Measurements from ENCODE around the gene RCOR1.

The RCOR1 gene

DNA sequence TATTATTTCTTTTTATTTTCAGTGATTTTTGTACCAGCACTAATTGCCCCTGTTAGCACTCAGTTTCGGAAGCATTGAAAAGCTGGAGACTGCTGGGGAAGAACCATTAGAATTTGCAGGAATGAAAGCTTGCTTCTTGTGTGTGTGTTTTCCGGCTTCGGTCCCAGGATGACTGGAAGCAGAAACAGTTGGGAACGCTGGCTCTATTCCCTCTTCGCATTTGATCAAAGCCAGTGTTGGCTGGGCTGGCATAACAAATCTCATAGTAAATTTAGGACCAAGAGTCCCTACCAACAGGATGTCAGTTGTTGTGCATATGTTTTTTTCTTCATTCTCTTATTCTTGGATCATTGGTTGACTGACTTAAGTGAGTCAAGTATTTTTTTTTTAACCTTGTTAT, 131.2 kb downstream of the RCOR1 start:
- no peak for DNase-seq (ENCODE audit: low read depth in 1 of 2, low spot score in 1 of 2)
- no peak overlapping the region for H3K27ac ChIP-seq (replicated peaks)
- no peaks in the 10 kb centered on the region for H3K27me3 ChIP-seq (ENCODE audit: insufficient read depth, poor library complexity, severe bottlenecking)
- TF ChIP-seq, protein P1, sequence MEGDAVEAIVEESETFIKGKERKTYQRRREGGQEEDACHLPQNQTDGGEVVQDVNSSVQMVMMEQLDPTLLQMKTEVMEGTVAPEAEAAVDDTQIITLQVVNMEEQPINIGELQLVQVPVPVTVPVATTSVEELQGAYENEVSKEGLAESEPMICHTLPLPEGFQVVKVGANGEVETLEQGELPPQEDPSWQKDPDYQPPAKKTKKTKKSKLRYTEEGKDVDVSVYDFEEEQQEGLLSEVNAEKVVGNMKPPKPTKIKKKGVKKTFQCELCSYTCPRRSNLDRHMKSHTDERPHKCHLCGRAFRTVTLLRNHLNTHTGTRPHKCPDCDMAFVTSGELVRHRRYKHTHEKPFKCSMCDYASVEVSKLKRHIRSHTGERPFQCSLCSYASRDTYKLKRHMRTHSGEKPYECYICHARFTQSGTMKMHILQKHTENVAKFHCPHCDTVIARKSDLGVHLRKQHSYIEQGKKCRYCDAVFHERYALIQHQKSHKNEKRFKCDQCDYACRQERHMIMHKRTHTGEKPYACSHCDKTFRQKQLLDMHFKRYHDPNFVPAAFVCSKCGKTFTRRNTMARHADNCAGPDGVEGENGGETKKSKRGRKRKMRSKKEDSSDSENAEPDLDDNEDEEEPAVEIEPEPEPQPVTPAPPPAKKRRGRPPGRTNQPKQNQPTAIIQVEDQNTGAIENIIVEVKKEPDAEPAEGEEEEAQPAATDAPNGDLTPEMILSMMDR (IDR thresholded peaks at IDR 0.05; ENCODE audit: insufficient read depth, low read length): no peak
- TF ChIP-seq POLR2AphosphoS5 (IDR thresholded peaks at IDR 0.05; ENCODE audit: low read depth) (no peak), SPI1 (IDR thresholded peaks at IDR 0.05; ENCODE audit: borderline replicate concordance, low read depth) (no peak), GABPA (IDR thresholded peaks at IDR 0.05; ENCODE audit: low read depth) (no peak)
- TF ChIP-seq, protein P2, sequence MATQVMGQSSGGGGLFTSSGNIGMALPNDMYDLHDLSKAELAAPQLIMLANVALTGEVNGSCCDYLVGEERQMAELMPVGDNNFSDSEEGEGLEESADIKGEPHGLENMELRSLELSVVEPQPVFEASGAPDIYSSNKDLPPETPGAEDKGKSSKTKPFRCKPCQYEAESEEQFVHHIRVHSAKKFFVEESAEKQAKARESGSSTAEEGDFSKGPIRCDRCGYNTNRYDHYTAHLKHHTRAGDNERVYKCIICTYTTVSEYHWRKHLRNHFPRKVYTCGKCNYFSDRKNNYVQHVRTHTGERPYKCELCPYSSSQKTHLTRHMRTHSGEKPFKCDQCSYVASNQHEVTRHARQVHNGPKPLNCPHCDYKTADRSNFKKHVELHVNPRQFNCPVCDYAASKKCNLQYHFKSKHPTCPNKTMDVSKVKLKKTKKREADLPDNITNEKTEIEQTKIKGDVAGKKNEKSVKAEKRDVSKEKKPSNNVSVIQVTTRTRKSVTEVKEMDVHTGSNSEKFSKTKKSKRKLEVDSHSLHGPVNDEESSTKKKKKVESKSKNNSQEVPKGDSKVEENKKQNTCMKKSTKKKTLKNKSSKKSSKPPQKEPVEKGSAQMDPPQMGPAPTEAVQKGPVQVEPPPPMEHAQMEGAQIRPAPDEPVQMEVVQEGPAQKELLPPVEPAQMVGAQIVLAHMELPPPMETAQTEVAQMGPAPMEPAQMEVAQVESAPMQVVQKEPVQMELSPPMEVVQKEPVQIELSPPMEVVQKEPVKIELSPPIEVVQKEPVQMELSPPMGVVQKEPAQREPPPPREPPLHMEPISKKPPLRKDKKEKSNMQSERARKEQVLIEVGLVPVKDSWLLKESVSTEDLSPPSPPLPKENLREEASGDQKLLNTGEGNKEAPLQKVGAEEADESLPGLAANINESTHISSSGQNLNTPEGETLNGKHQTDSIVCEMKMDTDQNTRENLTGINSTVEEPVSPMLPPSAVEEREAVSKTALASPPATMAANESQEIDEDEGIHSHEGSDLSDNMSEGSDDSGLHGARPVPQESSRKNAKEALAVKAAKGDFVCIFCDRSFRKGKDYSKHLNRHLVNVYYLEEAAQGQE (IDR thresholded peaks at IDR 0.05; ENCODE audit: insufficient replicate concordance, low read depth): no peak
- no peak overlapping the region for H3K4me3 ChIP-seq (replicated peaks; ENCODE audit: insufficient read depth, low read length)

DNA sequence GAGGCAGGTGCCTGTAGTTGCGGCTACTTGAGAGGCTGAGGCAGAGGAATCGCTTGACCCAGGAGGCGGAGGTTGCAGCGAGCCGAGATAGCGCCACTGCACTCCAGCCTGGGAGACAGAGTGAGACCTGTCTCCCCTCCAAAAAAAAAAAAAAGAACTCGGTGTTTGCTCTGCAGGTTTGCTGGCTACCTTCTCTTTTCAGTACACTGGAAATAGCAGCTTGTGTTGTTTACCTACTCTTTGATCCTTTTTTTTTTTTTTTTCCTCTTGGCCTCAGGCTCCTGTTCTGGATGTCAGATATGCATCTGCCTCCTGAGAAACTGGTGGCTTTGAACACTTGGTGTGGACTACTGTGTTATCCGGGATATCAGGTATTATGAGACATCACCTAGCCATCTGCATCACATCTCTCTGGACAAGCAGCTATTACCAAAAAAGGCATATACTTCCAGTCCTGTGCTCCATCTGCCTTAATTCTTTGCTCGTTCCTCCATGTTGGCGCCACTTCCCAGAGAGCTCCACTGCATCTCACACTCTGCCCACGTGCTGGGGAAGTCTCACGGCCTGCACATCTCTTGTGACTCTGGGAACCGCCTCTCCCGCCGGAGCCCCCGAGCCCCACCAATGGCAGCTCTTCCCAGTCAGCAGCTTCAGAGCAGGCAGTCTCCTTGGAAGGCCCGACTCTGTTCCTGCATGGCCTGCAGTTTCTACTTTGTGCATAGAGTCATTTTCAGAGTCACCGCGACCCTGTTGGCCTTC, 133.9 kb downstream of the RCOR1 start:
- TF ChIP-seq SPI1 (IDR thresholded peaks at IDR 0.05; ENCODE audit: borderline replicate concordance, low read depth): no peak
- no peak for TF ChIP-seq POLR2AphosphoS5 (IDR thresholded peaks at IDR 0.05; ENCODE audit: low read depth)
- no peak for TF ChIP-seq GABPA (IDR thresholded peaks at IDR 0.05; ENCODE audit: low read depth)
- TF ChIP-seq, protein P2 (IDR thresholded peaks at IDR 0.05; ENCODE audit: insufficient replicate concordance, low read depth): no peak
- TF ChIP-seq, protein P1 (IDR thresholded peaks at IDR 0.05; ENCODE audit: insufficient read depth, low read length): no peak
- Histone ChIP-seq H3K4me3 (replicated peaks; ENCODE audit: insufficient read depth, low read length) (no peak overlapping the region), H3K27me3 (ENCODE audit: insufficient read depth, poor library complexity, severe bottlenecking) (no peaks in the 10 kb centered on the region), H3K27ac (replicated peaks) (no peak overlapping the region)
- no peak for DNase-seq (ENCODE audit: low read depth in 1 of 2, low spot score in 1 of 2)

DNA sequence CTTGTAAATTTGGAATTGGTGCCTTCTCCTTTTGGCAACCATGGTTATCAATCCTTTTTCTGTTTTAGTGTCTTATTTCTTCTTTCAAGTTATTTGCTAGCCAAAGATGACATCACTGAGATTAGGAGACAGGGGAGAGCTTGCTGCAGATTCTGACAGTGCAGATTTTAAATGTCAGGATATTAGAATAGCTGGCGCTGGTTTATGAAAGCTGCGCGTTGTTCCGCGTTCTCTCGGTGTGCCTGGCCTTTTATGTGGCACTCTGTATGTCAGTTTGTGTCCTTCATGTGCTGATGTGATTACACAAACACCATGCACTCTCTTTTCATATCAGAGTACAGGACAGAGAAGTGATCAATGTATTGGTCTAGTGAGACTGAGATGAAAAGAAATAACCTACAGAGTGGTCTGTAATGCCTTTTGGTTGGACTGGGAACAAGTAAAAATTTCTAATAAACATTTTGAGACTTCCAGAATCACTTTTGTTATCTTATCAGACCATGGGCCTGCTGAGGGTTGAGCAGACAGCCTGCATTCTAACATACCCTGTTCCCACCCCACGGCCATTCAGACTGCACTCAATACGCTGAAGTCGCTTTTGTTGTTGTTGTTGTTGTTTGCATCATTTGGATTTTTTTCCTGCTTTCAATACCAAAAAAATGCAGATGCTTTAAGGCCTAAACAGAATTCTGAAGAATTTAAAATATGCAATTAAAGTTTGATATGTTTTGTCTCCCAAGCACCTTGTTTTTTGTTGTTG, 135.1 kb downstream of the RCOR1 start:
- H3K4me3 ChIP-seq (replicated peaks; ENCODE audit: insufficient read depth, low read length): no peak overlapping the region
- no peak for TF ChIP-seq POLR2AphosphoS5 (IDR thresholded peaks at IDR 0.05; ENCODE audit: low read depth)
- no peak for TF ChIP-seq SPI1 (IDR thresholded peaks at IDR 0.05; ENCODE audit: borderline replicate concordance, low read depth)
- TF ChIP-seq, protein P2 (IDR thresholded peaks at IDR 0.05; ENCODE audit: insufficient replicate concordance, low read depth): no peak
- no peak for TF ChIP-seq GABPA (IDR thresholded peaks at IDR 0.05; ENCODE audit: low read depth)
- TF ChIP-seq, protein P1 (IDR thresholded peaks at IDR 0.05; ENCODE audit: insufficient read depth, low read length): no peak
- DNase-seq (ENCODE audit: low read depth in 1 of 2, low spot score in 1 of 2): no peak
- no peak overlapping the region for H3K27ac ChIP-seq (replicated peaks)
- no peaks in the 10 kb centered on the region for H3K27me3 ChIP-seq (ENCODE audit: insufficient read depth, poor library complexity, severe bottlenecking)

All from HL-60 (cell line).